HepG2 (cell line): ENCODE measurements around the gene CCNYL1. TPM values are rescaled to one million over a fixed set of nuclear protein-coding genes. Genes with fewer than 3 reads are reported as not detected.

Source experiments
- ATAD3A ChIP-seq: sonication (generic); formaldehyde crosslinking; IDR thresholded peaks from 2 replicates; pipeline ENCODE4 v1.4.0; 2020; ENCODE audit warnings: missing genetic modification reagents
- ATF3 ChIP-seq: sonication (generic); formaldehyde crosslinking; IDR thresholded peaks from 2 replicates; pipeline ENCODE4 v1.4.0; 2020; ENCODE audit warnings: missing genetic modification reagents
- DZIP1 ChIP-seq: sonication (generic); formaldehyde crosslinking; IDR thresholded peaks from 2 replicates; pipeline ENCODE4 v1.5.0; 2020; ENCODE audit warnings: mild to moderate bottlenecking, missing genetic modification reagents
- EED ChIP-seq: sonication (generic); formaldehyde crosslinking; IDR thresholded peaks from 2 replicates; pipeline ENCODE4 v1.5.0; 2020; ENCODE audit warnings: mild to moderate bottlenecking, missing genetic modification reagents
- GMEB1 ChIP-seq: sonication (generic); formaldehyde crosslinking; IDR thresholded peaks from 2 replicates; pipeline ENCODE4 v1.5.1; 2020; ENCODE audit warnings: missing genetic modification reagents, mild to moderate bottlenecking, borderline replicate concordance
- HNRNPH1 ChIP-seq: fragments of 200-400 bp; formaldehyde crosslinking; optimal IDR thresholded peaks from 2 replicates; pipeline ENCODE3; 2017; ENCODE audit warnings: mild to moderate bottlenecking, low read depth, low read length
- JUND ChIP-seq: sonication (generic); formaldehyde crosslinking; IDR thresholded peaks from 2 replicates; pipeline ENCODE4 v1.8.0; 2022; ENCODE audit warnings: mild to moderate bottlenecking, missing genetic modification reagents
- KLF6 ChIP-seq: IDR thresholded peaks from 2 replicates; pipeline ENCODE4 v1.8.0; 2016; ENCODE audit warnings: missing biosample characterization, missing genetic modification reagents
- MAF1 ChIP-seq: sonication (generic); formaldehyde crosslinking; IDR thresholded peaks from 2 replicates; pipeline ENCODE4 v1.5.0; 2020; ENCODE audit warnings: missing genetic modification reagents, borderline replicate concordance
- PHF21A ChIP-seq: sonication (generic); formaldehyde crosslinking; IDR thresholded peaks from 2 replicates; pipeline ENCODE4 v1.5.0; 2020; ENCODE audit warnings: mild to moderate bottlenecking, missing genetic modification reagents
- POLR2A ChIP-seq, 2 experiments: IDR thresholded peaks; 2 replicates each; pipeline ENCODE4 v1.6.1; 2011; ENCODE audit warnings: low read depth in 2 of 2, low read length in 2 of 2, mild to moderate bottlenecking in 1 of 2, moderate library complexity in 1 of 2; ENCODE audit not compliant: insufficient read depth in 1 of 2
- SALL1 ChIP-seq: sonication (generic); formaldehyde crosslinking; IDR thresholded peaks from 2 replicates; pipeline ENCODE4 v1.8.0; 2022; ENCODE audit warnings: mild to moderate bottlenecking, missing genetic modification reagents
- SP5 ChIP-seq: IDR thresholded peaks from 2 replicates; pipeline ENCODE4 v1.6.1; 2016; ENCODE audit warnings: low read depth, borderline replicate concordance
- SRY ChIP-seq: sonication (generic); formaldehyde crosslinking; IDR thresholded peaks from 2 replicates; pipeline ENCODE4 v1.8.0; 2022; ENCODE audit warnings: mild to moderate bottlenecking, missing genetic modification reagents
- SYNCRIP ChIP-seq: fragments of 200-400 bp; formaldehyde crosslinking; IDR thresholded peaks from 2 replicates; pipeline ENCODE4 v1.6.1; 2018; ENCODE audit warnings: mild to moderate bottlenecking, low read depth, low read length; ENCODE audit not compliant: insufficient read depth
- ZHX2 ChIP-seq, 2 experiments: sonication (generic) in 1 of 2; formaldehyde crosslinking in 1 of 2; IDR thresholded peaks; 2 replicates each; pipeline versions ENCODE4 v1.6.1 to v1.9.0; 2014 to 2022; ENCODE audit warnings: antibody characterized with exemption in 1 of 2, borderline replicate concordance in 1 of 2, inconsistent platforms in 1 of 2, low read depth in 1 of 2, missing genetic modification reagents in 1 of 2
- ZNF225 ChIP-seq: sonication (generic); formaldehyde crosslinking; IDR thresholded peaks from 2 replicates; pipeline ENCODE4 v1.4.0; 2020; ENCODE audit warnings: mild to moderate bottlenecking, missing genetic modification reagents
- ZNF34 ChIP-seq: sonication (generic); formaldehyde crosslinking; IDR thresholded peaks from 2 replicates; pipeline ENCODE4 v1.4.0; 2020; ENCODE audit warnings: mild to moderate bottlenecking, missing genetic modification reagents, borderline replicate concordance
- polyA plus RNA-seq, 8 experiments: library from polyadenylated mRNA; depleted of rRNA in 3 of 8; stranded (reverse) in 7 of 8; unstranded in 1 of 8; fragments of >200 nt; fragmentation: Illumina TruSeq in 4 of 8; extraction: Trizol in 4 of 8; gene quantifications; 2 replicates each; pipeline versions ENCODE4 v1.2.1 to v1.2.3, GENCODE V29; 2011 to 2016; ENCODE audit warnings: low read depth in 4 of 8, missing spikeins in 1 of 8, mixed read lengths in 1 of 8; ENCODE audit not compliant: insufficient read depth in 1 of 8
- total RNA-seq, 5 experiments: library from RNA; depleted of rRNA; stranded (reverse); fragments of >200 nt; fragmentation: Illumina TruSeq; extraction: Trizol; gene quantifications; 2 replicates each; pipeline ENCODE4 v1.2.3, GENCODE V29; 2016; ENCODE audit warnings: low read depth in 1 of 5

The CCNYL1 gene
- total and polyA plus RNA-seq, 2 of the 13 experiments (the other 11 are each of a cell fraction or from before 2014, with no cell fraction given), result 12.5 to 16.2 TPM

GRCh38 chr2:207710814-207711740 is at the start of gene CCNYL1 (continued):
- TF ChIP-seq ZHX2 (IDR thresholded peaks at IDR 0.05; ENCODE audit: low read depth) (0 out of 2 replicates have a peak, but pooled peaks have one; percentile 19), ZHX2 (CRISPR knock-in tag; IDR thresholded peaks at IDR 0.05; ENCODE audit: borderline replicate concordance) (0 out of 2 replicates have a peak, but pooled peaks have one; percentile 73), MAF1 (CRISPR knock-in tag) (no peak), DZIP1 (CRISPR knock-in tag) (no peak), ZNF34 (CRISPR knock-in tag) (0 out of 2 replicates have a peak, but pooled peaks have one; percentile 12), SRY (CRISPR knock-in tag) (0 out of 2 replicates have a peak, but pooled peaks have one; percentile 4), EED (no peak), SALL1 (CRISPR knock-in tag) (peak; percentile 49), SYNCRIP (no peak), POLR2A (IDR thresholded peaks at IDR 0.05; ENCODE audit: insufficient read depth in 1 of 2, low read depth in 2 of 2, low read length in 2 of 2) (peak; percentile 94), PHF21A (CRISPR knock-in tag) (peak; percentile 78; the same call in 1 of the 2 replicates), SP5 (CRISPR knock-in tag) (peak; percentile 95), KLF6 (CRISPR knock-in tag) (0 out of 2 replicates have a peak, but pooled peaks have one; percentile 25), ATF3 (CRISPR knock-in tag) (peak; percentile 52), GMEB1 (peak; percentile 70; the same call in 1 of the 2 replicates), HNRNPH1 (no peak), ZNF225 (CRISPR knock-in tag) (peak; percentile 21), ATAD3A (CRISPR knock-in tag) (no peak), JUND (CRISPR knock-in tag) (no peak)
